ENCODE measurements around the gene LUM.

GRCh38 chr12:91104812-91105466 lies 6.4 kb downstream of the LUM start:
- no peak for TF ChIP-seq POLR2A (IDR thresholded peaks at IDR 0.05)
- TF ChIP-seq, protein P1, sequence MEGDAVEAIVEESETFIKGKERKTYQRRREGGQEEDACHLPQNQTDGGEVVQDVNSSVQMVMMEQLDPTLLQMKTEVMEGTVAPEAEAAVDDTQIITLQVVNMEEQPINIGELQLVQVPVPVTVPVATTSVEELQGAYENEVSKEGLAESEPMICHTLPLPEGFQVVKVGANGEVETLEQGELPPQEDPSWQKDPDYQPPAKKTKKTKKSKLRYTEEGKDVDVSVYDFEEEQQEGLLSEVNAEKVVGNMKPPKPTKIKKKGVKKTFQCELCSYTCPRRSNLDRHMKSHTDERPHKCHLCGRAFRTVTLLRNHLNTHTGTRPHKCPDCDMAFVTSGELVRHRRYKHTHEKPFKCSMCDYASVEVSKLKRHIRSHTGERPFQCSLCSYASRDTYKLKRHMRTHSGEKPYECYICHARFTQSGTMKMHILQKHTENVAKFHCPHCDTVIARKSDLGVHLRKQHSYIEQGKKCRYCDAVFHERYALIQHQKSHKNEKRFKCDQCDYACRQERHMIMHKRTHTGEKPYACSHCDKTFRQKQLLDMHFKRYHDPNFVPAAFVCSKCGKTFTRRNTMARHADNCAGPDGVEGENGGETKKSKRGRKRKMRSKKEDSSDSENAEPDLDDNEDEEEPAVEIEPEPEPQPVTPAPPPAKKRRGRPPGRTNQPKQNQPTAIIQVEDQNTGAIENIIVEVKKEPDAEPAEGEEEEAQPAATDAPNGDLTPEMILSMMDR (IDR thresholded peaks at IDR 0.05), result no peak
